Measurements from ENCODE around the gene PCNX3.

- no peak for TF ChIP-seq GATA2 (IDR thresholded peaks at IDR 0.05; ENCODE audit: low read depth, low read length)
- TF ChIP-seq GATA3 (IDR thresholded peaks at IDR 0.05; ENCODE audit: low read depth, low read length): no peak
Observed at GRCh38 chr11:65595543-65596281, 19.9 kb upstream of the PCNX3 start, which contains the start of gene KCNK7.

Measured in SH-SY5Y (cell line).